GM19238 (cell line): ENCODE data around the gene DNM1.
A peak's percentile ranks its signal among the peaks of the same experiment; 100 is the strongest.
"Not testable (repeated sequence)": the region's sequence is repeated elsewhere in the genome, so short reads cannot be mapped to it uniquely, and the experiment has no call there.

Experiments
- DNase-seq: peaks from one replicate; pipeline ENCODE4 v3.0.0; 2011; ENCODE audit warnings: low spot score; ENCODE audit not compliant: insufficient read length

The DNM1 gene

DNA sequence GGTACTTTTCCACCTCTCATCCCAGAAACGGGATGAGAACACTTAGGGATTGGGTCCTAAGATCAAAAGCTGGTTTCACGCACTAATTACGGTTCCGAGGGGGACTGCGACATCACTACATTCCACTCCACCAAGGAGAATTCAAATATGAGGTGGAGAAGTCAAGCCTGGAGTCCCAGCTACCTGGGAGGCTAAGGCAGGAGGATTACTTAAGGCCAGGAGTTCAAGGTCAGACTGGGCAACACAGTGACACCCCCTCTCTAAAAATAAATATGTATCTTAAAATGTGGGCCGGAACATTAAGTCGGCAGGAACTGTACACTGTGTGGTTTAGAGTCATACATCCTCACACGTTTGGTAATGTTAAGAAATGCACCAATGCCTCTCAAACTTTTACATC, 71.1 kb downstream of the DNM1 start:
- no peak for DNase-seq

DNA sequence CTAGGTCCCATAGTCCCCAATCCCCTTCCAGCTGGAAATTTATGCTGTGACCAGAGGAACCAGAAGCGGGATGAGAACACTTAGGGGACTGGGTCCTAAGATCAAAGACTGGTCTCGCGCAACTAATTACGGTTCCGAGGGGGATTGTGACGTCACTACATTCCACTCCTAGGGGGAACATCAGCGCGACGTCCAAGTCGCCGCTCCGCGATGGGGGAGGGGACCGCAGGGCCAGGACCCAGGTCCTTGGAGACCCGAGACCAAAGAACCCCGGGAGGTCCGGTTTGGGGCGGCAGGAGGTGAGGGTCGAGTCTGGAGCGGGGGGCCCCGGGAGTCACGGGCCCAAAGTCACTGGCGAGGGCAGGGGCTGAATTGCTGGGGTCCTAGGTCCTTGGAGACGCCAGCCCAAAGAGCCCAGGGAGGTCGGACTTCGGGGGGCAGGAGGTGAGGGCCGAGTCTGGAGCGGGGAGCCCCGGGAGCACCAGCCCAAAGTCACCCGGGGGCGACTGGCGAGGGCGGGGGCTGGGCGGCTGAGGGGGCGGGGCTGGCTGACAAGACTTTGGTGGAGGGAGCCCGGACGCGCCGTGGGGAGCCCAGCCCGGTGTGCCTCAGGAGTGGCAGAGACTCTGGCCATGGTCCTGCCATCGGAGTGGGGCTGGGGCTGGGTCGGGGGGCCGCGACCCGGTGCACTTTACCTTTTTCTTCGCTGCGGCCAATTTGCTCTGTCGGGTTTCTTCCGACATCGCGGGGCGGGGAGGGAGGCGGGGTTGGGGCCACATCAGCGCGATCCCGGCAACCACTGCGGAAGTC, 72.2 kb downstream of the DNM1 start, which contains the start of gene GOLGA2:
GOLGA2 (minus strand) TSS at position 810 of the 810 bp plus-strand sequence; CDS start at position 779, 31 bp downstream.
- DNase-seq = peak; percentile 78

DNA sequence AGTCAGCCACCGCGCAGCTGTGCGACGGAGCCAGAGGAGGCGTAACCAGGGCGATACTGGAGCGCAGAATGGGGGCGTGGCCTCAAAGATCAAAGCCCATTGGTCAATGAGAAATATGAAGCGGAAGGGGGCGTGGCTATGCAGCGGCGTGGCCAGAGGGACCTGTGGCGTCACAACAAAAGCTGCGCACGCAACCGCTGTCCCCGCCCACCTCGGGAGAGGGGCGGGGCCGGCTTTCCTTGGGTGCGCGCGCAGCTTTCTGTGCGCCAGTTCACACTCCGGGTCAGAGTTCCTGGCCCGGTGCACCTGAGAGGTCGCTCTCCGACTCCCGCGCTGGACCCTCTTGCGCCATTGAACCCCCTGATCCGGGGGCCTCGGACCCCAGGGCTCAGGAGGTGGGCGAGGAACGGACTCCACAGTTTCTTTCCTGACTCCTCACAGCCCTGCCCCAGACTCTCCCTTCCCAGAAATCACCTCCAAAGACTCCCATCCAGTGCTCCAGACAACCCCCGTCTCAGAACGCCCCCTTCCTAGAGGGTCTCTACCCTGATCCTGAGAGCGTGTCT, 72.9 kb downstream of the DNM1 start, which contains the start of gene SWI5:
SWI5 (plus strand) TSS at position 269 of the 566 bp plus-strand sequence.
- DNase-seq = peak; percentile 94

DNA sequence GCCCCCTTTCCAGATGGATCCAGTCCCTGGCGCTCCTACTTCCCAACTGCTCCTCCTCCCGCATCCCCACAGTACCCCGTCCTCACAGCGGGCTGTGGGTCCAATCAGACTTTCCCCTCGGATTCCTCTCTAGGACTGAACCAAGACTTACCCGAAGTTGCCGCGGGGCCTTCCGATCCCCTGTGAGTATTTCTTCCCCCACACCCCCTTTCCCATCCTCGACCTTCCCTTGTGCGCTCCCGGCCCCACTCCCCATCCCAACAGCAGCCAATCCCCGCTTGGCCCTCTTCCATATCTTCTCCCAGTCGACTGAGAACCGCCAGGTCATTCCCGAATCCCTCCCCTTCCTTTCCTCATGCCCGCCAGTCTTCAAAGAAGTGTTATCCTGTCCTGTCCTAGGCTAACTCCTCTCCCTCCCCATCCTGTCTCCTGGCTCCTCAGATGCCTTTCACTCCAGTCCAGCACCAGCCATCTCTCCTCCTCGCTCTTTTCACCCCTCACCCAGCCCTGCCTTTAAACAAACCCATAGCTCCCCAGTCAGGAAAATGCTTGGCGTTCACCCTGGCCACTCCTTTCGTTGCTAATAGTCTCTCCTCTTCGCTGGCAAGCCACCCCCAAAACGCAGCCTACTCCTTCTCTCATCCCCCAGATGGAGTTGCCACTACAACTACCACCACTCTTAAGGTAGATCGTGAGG, 73.5 kb downstream of the DNM1 start:
- DNase-seq = no peak

DNA sequence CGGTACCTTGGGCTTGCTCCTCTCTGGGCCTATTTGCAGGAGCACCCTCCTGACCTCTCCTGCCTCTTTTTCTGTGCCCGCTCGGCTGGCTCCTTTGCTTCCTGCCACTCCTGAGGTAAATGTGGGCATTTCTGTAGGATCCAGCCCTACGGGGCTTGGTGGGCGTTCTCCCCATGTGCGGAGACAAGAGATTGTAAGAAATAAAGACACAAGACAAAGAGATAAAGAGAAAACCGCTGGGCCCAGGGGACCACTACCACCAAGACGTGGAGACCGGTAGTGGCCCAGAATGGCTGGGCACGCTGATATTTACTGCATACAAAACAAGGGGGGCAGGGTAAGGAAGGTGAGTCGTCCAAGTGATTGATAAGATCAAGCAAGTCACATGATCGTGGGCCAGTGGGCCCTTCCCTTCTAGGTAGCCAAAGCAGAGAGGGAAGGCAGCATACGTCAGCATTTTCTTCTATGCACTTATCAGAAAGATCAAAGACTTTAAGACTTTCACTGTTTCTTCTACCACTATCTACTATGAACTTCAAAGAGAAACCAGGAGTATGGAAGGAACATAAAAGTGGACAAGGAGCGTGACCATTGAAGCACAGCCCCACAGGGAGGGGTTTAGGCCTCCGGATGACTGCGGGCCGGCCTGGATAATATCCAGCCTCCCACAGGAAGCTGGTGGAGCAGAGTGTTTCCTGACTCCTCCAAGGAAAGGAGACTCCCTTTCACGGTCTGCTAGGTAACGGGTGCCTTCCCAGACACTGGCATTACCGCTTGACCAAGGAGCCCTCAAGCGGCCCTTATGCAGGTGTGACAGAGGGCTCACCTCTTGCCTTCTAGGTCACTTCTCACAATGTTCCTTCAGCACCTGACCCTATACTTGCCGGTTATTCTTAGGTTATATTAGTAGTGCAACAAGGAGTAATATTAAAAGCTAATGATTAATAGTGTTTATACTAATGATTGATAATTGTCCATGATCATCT, 76.2 kb downstream of the DNM1 start:
- not testable (repeated sequence) for DNase-seq

DNA sequence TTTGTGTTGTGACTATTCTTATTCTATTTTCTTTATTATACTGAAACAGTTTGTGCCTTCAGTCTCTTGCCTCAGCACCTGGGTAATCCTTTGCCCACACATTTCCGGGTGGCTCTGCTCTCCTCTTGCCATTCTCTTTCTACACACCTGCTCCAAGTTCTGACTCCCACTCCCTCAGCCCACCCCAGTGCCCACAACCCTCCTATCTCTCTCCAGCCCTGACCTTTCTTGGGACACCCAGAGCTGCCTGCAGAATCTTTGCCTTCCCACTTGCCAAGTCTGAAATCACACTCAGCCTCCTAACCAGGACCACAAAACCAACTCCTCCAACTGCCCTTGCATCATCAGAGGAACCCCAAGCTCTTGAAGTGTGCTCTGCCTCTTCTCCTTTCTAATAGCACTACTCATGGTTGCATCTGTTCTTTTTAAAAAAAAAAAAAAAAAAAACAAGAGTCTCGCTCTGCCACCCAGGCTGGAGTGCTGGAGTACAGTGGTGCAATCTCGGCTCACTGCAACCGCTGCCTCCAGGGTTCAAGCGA, 77.0 kb downstream of the DNM1 start:
- DNase-seq = no peak

DNA sequence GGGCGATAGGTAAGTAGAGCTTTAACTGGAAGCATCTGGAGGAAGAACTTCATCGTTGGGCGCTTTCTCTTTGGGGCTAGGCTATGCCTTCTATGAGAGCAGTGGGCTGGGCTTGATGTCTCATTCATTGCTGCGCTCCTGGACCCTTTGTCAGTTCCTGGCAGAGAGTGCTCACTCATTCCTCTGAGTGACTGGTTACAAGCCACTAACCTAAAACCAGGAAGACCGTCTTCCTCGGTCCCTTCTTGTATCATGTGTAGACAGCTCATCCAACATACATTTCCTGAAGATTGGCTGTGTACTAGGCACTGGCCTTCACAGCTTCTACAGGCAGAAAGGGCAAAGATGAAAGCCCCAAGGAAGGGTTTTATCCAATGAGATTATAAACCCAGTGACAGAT, 79.3 kb downstream of the DNM1 start:
- no peak for DNase-seq

DNA sequence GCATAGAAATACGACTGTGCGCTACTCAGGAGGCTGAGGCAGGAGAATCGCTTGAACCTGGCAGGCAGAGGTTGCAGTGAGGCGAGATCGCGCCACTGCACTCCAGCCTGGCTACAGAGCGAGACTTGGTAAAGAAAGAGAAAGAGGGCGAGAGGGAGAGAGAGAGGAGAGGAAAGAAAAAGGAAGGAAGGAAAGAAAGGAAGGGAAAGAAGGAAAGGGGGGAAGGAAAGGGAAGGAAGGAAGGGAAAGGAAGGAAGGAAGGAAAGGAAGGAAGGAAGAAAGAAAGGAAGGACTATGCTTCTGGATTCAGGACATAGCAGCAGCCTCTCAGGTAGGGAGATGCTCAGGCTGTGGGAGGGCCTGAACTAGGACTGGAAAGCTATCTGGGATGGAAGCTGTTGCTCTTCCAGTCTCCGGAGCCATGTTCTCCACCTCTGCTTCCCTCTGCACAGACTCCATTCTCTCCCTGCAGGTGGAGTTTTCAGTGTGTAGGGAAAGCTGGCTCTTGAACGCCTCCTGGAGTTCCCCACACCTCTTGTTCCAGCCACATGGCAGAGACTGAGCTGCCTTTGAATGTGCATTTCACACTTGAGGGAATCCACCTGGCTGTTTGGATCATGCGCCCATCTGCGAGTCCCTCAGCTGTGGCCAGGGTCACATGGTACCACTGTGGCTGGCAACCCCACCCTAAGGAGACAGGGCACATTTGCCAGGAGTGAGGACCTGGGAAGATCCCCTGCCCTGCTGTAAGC, 82.0 kb downstream of the DNM1 start:
- no peak for DNase-seq

DNA sequence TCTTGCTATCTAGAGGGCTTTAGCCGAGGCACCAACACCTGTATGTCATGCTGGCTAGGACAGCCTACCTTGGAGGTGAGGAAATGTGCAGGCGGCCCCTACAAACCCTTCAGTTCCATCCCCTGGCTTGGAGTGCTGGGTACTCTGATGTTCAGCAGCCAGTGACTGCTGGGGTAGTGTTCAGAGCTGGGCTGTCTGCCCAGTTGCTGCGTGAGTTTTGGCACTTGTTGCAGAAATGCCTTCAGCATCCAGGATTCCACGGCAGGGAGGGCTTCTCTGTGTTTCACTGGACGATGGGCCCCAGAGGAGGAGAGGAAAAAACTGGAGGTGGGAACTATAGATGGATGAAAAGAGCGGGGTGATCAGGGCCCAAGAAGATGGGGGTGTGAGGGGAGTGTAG, 83.3 kb downstream of the DNM1 start:
- no peak for DNase-seq

DNA sequence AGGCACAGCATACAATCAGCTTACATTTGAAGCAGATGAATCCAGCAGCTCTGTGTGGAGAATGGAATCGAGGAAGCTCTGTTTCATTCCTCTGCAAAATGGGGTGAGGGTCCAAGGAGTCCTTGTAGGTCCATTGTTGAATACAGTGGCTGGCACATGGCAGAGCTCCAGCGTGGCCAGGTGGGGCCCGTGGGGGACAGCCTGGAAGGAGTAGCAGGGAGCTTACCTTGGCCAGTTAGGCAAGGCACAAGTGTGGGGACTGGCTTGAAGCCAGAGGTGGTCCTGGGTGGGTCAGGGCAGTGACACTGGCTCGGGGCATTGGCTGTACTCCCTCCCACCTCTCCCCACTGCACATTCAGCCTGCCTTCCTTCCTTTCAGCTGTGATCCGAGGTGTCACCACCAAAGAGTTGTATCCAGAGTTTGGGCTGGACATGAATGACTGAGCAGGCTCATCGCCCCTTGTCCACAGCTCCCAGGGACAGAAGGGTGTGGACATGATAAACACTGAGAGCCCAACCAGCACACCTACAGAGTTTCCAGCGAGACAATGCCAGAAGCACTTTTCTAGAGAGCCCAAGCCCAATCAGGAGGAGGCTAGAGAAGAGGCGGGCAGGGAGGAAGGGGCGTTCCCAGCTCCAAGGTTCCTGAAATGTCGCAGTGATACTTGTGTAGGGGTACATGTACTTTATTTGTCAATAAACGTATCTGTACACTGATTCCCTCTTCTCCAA, 85.3 kb downstream of the DNM1 start:
- DNase-seq = no peak

DNA sequence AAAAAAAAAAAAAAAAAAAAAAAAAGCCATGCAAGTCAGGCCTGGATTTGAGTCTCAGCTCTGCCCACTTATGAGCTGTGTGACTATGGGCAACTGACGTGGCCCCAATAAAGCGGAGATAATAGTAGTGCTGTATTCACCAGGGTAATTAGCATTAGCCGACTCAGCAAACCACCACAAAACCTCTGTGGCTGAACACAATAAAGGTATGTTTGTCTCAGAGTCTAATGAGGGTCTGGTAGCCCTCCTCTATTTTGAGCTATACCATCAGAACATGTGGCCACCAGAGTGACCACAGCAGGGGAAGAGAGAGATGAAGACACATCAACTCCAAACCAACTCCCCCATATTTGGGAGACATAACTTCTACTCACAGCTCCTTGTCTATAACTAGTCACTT, 88.8 kb downstream of the DNM1 start:
- no peak for DNase-seq

DNA sequence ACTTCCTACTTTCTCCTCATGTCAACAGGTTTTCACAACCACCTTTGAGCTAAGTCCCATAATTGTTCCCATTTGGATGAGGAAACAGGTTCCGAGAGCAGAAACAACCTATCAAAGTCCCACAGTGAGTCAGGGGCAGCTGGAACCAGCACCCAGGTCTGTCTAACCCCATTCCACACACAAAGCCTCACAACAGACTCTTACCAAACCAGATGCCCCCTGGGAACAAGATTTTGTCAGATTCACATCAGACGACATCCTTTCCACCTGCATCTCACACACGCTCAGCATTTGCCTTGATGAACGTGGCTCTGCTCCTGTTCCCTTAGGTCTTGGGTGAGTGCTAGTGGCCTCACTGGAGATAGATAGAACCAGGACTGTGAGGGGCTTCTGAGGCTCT, 89.9 kb downstream of the DNM1 start:
- no peak for DNase-seq

DNA sequence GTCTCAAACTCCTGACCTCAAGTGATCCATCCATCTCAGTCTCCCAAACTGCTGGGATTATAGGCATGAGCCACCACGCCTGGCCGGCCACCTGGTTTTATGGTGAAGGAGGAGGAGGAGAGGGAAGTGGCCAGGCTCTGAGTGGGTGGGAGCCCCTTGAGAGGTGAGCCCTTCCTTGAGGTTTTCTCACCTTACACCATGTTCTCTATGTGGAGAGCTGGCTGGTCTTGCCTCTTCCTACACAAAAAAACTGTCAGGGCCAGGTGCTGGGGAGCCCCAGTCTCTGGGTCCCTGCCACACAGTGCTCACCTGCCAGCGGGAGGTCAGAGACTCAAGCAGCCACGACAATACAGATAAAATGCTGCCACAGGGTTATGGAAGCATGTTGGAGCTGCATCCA, 91.0 kb downstream of the DNM1 start:
- DNase-seq = no peak

DNA sequence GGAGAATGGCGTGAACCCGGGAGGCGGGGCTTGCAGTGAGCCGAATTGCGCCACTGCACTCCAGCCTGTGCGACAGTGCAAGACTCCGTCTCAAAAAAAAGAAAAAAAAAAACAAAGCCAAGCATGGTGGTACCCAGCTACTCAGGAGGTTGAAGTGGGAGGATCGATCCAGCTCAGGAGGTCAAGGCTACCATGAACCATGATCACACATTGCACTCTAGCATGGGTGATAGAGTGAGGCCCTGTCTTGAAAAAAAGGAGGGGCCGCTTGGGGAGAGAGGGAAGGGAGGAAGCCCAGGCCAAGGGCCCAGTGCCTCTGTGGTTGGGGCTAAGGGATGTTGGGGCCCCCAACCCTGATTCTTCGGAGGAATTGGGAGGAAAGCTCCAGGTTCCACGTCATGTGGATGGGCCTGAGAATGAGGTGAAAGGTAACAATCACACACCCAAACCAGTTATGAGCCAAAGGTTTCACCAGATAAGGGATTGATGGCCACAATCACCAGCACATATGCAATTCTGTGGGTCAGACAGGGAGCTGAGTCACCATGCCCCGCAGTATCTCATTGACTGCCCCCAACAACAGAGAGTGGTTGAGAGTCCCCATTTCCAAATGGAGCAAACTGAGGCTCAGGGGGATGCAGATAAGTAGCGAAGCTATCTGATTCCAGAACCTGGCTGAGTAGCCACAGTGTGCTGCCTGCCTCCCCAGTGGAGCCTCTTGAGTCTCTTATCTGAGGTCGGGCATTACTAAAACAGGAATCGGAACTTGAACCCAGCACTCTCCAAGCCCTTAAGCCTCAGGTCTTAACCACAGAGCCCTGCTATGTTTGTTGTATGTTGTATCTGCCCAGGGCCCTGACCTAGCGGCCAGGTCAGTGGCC, 93.4 kb downstream of the DNM1 start:
- DNase-seq = no peak

DNA sequence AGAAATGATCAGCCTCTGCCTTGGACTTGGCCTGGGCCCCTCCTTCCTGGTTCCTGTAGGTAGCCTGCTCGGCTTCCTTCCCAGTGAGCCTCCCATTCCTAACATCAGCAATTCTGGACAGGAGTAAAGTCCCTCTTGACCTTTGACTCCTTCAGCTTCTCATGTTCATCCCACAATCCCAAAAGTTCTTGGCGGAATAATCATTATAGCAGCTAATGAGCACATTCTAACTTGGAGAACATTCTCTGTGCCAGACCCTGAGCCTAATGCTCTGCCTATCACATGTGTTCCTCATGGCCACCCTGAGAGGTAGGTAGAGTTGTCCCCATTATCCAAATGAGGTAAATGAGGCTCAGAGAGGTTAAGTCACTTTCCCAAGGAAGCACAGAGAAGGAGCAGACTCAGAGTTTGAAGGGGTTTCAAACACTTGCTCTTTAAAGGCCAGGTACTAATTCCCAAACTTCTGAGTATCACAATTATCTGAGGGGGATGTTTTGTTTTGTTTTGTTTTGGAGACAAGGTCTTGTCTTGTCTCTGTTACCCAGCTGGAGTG, 94.1 kb downstream of the DNM1 start:
- no peak for DNase-seq

DNA sequence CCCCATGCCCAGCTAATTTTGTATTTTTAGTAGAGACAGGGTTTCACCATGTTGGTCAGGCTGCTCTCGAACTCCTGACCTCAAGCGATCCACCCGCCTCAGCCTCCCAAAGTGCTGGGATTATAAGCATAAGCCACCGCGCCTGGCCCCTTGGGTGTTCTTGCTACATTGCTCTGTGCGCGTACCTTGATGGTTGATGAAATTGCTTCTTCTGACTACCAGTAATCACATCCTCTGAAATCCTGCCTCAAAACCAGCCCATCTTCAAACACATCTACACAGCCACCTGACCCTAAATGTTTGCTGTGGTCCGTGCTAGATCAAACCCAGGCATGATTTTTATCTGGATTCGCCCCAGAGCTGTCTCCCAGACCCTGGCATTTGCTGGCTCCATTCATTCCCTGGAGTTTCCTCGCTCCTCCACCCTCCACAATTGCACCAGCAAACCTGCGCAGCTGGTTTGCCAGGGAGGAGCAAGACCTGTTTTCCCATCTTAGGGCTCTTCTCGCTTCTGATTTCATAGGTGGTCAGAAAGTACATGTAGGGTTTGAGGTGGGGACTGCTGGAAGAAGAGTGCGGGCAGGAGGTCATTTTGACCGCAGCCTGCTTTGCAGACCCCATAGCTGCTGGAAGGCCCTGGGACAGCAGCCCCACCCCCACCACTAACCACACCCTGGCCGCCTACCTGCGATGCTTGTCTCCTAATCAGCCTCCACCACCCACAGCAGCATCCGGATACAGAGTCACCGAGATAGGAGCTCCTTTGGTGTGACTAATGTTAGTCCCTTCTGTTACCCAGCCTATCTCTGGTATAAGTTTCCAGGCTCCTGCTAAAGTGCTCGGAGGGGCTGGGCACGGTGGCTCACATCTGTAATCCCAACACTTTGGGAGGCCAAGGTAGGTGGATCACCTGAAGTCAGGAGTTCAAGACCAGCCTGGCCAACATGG, 95.6 kb downstream of the DNM1 start:
- no peak for DNase-seq
